ENCODE data around the gene FGF9.

DNA sequence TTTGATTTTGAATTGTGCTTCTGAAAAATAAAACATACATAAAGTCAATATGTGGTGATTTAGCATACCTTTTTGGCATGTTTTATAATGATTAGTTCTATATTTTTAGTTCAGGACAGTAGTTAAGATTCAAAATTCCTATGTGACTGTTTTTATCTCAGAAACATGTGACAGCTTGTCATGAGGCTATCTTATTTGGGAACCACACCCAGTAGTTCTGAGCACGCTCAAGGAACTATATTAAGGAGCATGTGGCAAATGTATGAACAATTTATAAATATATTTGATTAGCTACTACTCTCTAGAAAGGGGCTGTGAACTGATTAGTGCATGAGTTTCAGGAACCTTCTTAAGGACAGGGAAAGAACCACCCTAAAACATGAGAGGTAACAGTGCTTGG is 38.8 kb downstream of the FGF9 start:
- TF ChIP-seq CTCF (IDR thresholded peaks at IDR 0.05), result no peak
- TF ChIP-seq POLR2A (IDR thresholded peaks at IDR 0.05), result no peak
